Prostate gland (tissue), 2 donors: ENCODE measurements around the gene LRRTM4. TPM values are rescaled to one million over a fixed set of nuclear protein-coding genes. Genes with fewer than 3 reads are reported as not detected.

Source experiments
- DNase-seq: peaks from one replicate; pipeline ENCODE4 v3.0.0-alpha.2; 2019; ENCODE audit warnings: low spot score
- H3K27ac ChIP-seq, 2 donors: fragments of 200-600 bp; sonication (generic); 2 replicates each; pipeline ENCODE4 v1.5.1; 2017 to 2019
- H3K27me3 ChIP-seq: fragments of 200-600 bp; sonication (generic); replicated peaks from 2 replicates; pipeline ENCODE4 v1.5.1; 2019; ENCODE audit not compliant: insufficient read depth
- H3K36me3 ChIP-seq, 2 donors: fragments of 200-600 bp; sonication (generic); 1 replicate in 1 of 2; 2 replicates in 1 of 2; pipeline versions ENCODE4 v1.5.1 to v1.8.1; 2017 to 2019
- H3K4me1 ChIP-seq: fragments of 200-600 bp; sonication (generic); replicated peaks from 2 replicates; pipeline ENCODE4 v1.5.1; 2019
- H3K4me3 ChIP-seq, 2 donors: fragments of 200-600 bp; sonication (generic); 2 replicates each; pipeline ENCODE4 v1.5.1; 2017 to 2019
- H3K9me3 ChIP-seq: fragments of 200-600 bp; sonication (generic); 2 replicates; pipeline ENCODE4 v1.5.1; 2017
- POLR2A ChIP-seq: fragments of 450-650 bp; IDR thresholded peaks from one replicate; pipeline ENCODE4 v1.6.1; 2016; ENCODE audit warnings: antibody characterized with exemption, mild to moderate bottlenecking
- POLR2AphosphoS5 ChIP-seq: sonication (generic); formaldehyde crosslinking; IDR thresholded peaks from one replicate; pipeline ENCODE4 v1.6.1; 2017; ENCODE audit warnings: antibody characterized with exemption
- WGBS: methylation state at CpG from one replicate; pipeline ENCODE4 v1.1.5; 2018; 5-methylcytosine and 5-hydroxymethylcytosine counted together
- intact Hi-C: fragments of 100-400 bp; cut with DNase I; formaldehyde crosslinking; loops from one replicate; pipeline ENCODE4 v1.14.2; 2022
- total RNA-seq, 2 donors: library from RNA; depleted of rRNA; stranded (reverse); fragments of >200 nt; gene quantifications; one replicate each; pipeline ENCODE4 v1.1.0, GENCODE V29; 2016
- TF ChIP-seq, protein P1 (sequence below), 4 experiments: fragments of 200-600 bp in 2 of 4; fragments of 450-650 bp in 2 of 4; sonication (generic) in 2 of 4; IDR thresholded peaks; 1 replicate in 3 of 4; 2 replicates in 1 of 4; pipeline ENCODE4 v1.5.1; 2016 to 2019; ENCODE audit warnings: antibody characterized with exemption in 4 of 4, mild to moderate bottlenecking in 2 of 4, moderate library complexity in 2 of 4

Gene LRRTM4
- total RNA-seq, 2 donors from 2014 or later = 0.09 to 6.2 TPM

- H3K27me3 ChIP-seq = no peaks in the 10 kb centered on the region
- H3K4me1 ChIP-seq = no peaks in the 10 kb centered on the region
- no peaks in the 10 kb centered on the region for H3K9me3 ChIP-seq
- no peak for DNase-seq
- 53% methylated on average over 4 of the region's 4 CpGs for WGBS
- intact Hi-C loops = no loop called here
- H3K36me3 ChIP-seq = no peaks in the 10 kb centered on the region
- H3K4me3 ChIP-seq = no peak overlapping the region
- H3K27ac ChIP-seq = no peak overlapping the region
- TF ChIP-seq POLR2AphosphoS5 = no peak
Observed at GRCh38 chr2:77025714-77026113, 496.5 kb downstream of the LRRTM4 start.

GRCh38 chr2:77021161-77021560, 501.0 kb downstream of the LRRTM4 start:
- H3K4me3 ChIP-seq = no peak overlapping the region
- TF ChIP-seq, protein P1, sequence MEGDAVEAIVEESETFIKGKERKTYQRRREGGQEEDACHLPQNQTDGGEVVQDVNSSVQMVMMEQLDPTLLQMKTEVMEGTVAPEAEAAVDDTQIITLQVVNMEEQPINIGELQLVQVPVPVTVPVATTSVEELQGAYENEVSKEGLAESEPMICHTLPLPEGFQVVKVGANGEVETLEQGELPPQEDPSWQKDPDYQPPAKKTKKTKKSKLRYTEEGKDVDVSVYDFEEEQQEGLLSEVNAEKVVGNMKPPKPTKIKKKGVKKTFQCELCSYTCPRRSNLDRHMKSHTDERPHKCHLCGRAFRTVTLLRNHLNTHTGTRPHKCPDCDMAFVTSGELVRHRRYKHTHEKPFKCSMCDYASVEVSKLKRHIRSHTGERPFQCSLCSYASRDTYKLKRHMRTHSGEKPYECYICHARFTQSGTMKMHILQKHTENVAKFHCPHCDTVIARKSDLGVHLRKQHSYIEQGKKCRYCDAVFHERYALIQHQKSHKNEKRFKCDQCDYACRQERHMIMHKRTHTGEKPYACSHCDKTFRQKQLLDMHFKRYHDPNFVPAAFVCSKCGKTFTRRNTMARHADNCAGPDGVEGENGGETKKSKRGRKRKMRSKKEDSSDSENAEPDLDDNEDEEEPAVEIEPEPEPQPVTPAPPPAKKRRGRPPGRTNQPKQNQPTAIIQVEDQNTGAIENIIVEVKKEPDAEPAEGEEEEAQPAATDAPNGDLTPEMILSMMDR (IDR thresholded peaks at IDR 0.05) = no peak
- TF ChIP-seq POLR2AphosphoS5 = no peak
- no peak for TF ChIP-seq POLR2A
- DNase-seq = no peak
- H3K27me3 ChIP-seq = no peaks in the 10 kb centered on the region
- no peak overlapping the region for H3K27ac ChIP-seq
- WGBS = 60% methylated on average over 3 of the region's 3 CpGs
- H3K4me1 ChIP-seq = no peaks in the 10 kb centered on the region
- no peaks in the 10 kb centered on the region for H3K36me3 ChIP-seq
- H3K9me3 ChIP-seq = no peaks in the 10 kb centered on the region
- intact Hi-C loops = no loop called here

DNA sequence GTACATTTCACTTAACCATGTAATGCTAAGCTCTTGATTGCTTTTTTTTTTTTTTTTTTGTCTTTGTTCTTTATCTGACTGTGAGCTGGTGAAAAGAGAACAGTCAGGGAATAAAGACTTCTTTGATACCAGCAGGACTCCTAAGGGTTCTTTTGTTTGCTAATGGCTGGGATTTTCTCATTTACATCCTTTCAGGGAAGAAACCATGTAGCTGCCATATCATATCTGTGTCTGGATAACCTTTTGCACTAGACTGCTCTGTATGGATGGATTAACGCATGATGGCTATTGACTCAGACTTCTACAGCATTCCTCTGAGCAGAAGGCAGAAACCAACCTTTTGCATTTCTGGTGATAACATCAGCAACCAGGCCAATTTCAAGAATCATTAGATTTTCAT, 504.0 kb downstream of the LRRTM4 start:
- Histone ChIP-seq H3K9me3 (no peaks in the 10 kb centered on the region), H3K4me3 (no peak overlapping the region), H3K36me3 (no peaks in the 10 kb centered on the region), H3K4me1 (no peaks in the 10 kb centered on the region), H3K27ac (no peak overlapping the region), H3K27me3 (no peaks in the 10 kb centered on the region)
- no peak for TF ChIP-seq POLR2A
- TF ChIP-seq, protein P1 (IDR thresholded peaks at IDR 0.05) = no peak
- no peak for TF ChIP-seq POLR2AphosphoS5
- WGBS = 97% methylated on average over 1 of the region's 1 CpG
- intact Hi-C loops = no loop called here
- DNase-seq = no peak

- Histone ChIP-seq H3K27ac (no peak overlapping the region), H3K27me3 (no peaks in the 10 kb centered on the region), H3K4me1 (no peaks in the 10 kb centered on the region), H3K9me3 (no peaks in the 10 kb centered on the region), H3K4me3 (no peak overlapping the region), H3K36me3 (no peaks in the 10 kb centered on the region)
- TF ChIP-seq, protein P1 (IDR thresholded peaks at IDR 0.05) = no peak
- TF ChIP-seq POLR2A (no peak), POLR2AphosphoS5 (no peak)
- intact Hi-C loops = no loop called here
- DNase-seq = no peak
- 85% methylated on average over 3 of the region's 3 CpGs for WGBS
Observed at GRCh38 chr2:77017355-77017745, 504.8 kb downstream of the LRRTM4 start.

DNA sequence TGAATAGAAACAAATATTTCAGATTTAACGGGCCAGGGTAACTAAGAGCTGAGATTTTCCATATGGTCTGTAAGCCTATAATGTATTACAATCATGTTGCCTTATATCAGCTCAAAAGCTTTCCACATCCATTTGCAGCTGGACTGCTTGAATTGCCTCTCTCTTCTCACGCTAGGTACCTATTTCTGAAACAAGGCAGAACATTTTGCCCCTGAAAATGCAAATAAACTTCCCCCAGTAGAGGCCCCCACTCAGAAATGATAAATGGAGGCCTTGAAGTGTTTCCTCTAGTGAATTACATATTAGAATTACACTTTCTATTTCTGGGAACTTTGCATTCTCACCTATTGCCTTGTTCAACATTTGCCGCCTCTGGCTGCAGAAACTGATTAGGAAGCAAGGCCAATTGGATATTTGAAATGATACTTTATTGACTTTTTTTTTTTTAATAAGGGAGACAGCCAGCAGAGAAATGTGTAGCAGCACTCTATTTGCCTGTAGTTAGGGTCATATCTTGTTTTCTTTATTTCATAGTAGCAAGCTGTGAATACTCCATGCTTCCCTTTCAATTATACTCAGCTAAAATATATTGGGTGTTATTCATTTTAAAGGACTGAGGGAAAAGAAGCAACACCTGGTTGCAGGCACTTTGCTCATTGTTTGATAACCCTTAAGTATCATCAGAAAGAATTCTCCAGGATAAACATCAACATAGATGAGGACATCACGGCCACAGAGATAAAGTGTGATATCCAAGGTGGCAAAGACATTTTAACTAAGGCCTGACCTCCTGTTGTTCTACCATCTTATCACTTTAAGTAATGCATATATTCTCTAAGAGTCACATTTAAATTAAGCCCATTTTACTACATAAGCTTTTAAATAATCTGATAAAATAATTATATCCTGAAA, 505.5 kb downstream of the LRRTM4 start:
- H3K9me3 ChIP-seq = no peaks in the 10 kb centered on the region
- intact Hi-C loops = no loop called here
- no peak overlapping the region for H3K27ac ChIP-seq
- H3K36me3 ChIP-seq = no peaks in the 10 kb centered on the region
- WGBS = 80% methylated on average over 4 of the region's 4 CpGs
- DNase-seq = no peak
- H3K27me3 ChIP-seq = no peaks in the 10 kb centered on the region
- no peak for TF ChIP-seq POLR2AphosphoS5
- TF ChIP-seq POLR2A = no peak
- TF ChIP-seq, protein P1 (IDR thresholded peaks at IDR 0.05) = no peak
- H3K4me1 ChIP-seq = no peaks in the 10 kb centered on the region
- H3K4me3 ChIP-seq = no peak overlapping the region
